Stimulated activated naive CD8-positive, alpha-beta T cell treated with anti-CD3 and anti-CD28 coated beads, Interleukin-15, Interleukin-2, amounts not matched to agents 100 ng/mL and 50 ng/mL, for 24 hours (primary cell): ENCODE measurements around the gene ABCA2.
"Not testable (repeated sequence)": the region's sequence is repeated elsewhere in the genome, so short reads cannot be mapped to it uniquely, and the experiment has no call there.

Experiments used
- H3K27ac Mint-ChIP-seq: one replicate; pipeline ENCODE4 v1.8.0; 2021; ENCODE audit warnings: mild to moderate bottlenecking, mixed read lengths
- H3K27me3 Mint-ChIP-seq: one replicate; pipeline ENCODE4 v1.8.0; 2021; ENCODE audit warnings: mixed read lengths
- H3K36me3 Mint-ChIP-seq: one replicate; pipeline ENCODE4 v1.8.0; 2021; ENCODE audit warnings: low read depth, mixed read lengths
- H3K4me1 Mint-ChIP-seq: one replicate; pipeline ENCODE4 v1.8.0; 2021; ENCODE audit warnings: low read depth, mixed read lengths
- H3K4me3 Mint-ChIP-seq: one replicate; pipeline ENCODE4 v1.8.0; 2021; ENCODE audit warnings: mild to moderate bottlenecking, mixed read lengths
- H3K9me3 Mint-ChIP-seq: one replicate; pipeline ENCODE4 v1.8.0; 2021; ENCODE audit warnings: mixed read lengths

The ABCA2 gene

DNA sequence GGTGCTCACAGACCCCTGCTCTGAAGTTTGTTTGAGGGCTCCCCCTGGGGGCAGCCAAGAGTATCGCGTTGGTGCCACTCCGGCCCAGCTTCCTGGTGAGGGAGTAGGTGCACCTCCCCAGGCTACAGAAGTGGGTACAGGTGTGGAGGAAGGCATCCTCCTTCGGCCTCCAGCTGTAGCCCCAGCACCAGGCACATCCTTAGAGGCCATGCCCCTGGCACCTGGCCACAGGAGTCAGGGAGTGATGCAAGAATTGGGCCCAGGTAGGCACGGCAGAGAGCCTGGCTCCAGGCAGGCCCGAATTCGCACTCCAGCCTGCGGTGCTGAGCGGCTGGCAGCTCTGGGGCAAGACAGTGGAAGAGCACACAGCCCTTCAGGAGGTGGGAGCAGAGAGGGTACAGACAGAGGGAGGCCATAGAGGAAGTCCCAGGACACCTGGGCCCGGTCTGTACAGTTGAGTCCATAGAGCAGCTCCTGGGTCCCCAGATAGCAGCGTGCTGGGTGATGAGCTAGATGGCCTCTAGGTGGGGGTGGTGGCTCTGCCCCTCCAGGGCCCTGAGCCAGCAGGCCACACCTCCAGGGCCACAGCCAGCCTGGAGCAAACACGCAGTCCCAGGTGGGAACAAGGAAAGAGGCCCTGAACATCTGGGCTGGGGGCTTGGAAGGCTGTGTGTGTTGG, 40.0 kb upstream of the ABCA2 start:
- Mint-ChIP-seq H3K4me3 (no peak overlapping the region), H3K27me3 (no peaks in the 10 kb centered on the region), H3K9me3 (no peaks in the 10 kb centered on the region), H3K4me1 (peaks cover 12% of the 10 kb centered on the region), H3K36me3 (no peaks in the 10 kb centered on the region), H3K27ac (no peak overlapping the region)

DNA sequence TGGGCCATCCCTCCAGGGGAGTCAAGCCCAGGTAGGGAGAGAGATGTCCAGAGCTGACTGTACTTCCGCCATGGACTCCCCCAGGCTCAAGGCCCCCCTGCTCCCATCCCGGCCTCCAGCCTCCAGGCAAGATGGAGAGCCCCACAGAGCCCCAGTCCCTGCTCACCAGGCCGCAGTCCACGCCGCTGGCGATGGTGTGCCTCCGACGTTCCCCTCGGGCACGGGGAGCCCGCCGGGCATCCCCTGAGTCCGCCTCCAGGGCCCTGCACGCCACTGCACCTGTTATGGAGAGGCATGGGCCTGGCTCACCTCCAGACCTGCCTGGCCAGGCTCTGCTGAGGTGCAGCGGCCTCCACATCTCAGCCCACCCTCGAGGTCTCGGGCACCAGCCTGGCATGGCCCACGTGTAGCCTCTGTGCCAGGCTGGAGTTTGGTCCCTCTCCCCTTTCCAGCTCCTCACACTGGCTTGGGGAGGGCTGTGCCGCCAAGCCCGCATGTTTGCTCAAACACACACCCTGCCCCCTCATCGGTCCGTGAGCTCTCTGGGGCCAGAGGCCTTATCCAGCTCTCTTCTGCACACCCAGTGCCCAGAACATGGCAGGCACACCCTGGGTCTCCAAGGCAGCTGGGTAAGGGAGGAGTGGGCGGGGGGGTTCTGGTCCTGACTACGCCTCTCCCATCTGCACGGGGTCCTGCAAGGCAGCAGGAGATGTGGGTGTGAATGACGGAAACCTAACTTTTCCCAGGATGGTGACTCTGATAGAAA, 38.2 kb upstream of the ABCA2 start:
- Mint-ChIP-seq H3K4me3 (no peak overlapping the region), H3K27me3 (no peaks in the 10 kb centered on the region), H3K27ac (no peak overlapping the region), H3K9me3 (no peaks in the 10 kb centered on the region), H3K4me1 (peaks cover 11% of the 10 kb centered on the region), H3K36me3 (no peaks in the 10 kb centered on the region)

DNA sequence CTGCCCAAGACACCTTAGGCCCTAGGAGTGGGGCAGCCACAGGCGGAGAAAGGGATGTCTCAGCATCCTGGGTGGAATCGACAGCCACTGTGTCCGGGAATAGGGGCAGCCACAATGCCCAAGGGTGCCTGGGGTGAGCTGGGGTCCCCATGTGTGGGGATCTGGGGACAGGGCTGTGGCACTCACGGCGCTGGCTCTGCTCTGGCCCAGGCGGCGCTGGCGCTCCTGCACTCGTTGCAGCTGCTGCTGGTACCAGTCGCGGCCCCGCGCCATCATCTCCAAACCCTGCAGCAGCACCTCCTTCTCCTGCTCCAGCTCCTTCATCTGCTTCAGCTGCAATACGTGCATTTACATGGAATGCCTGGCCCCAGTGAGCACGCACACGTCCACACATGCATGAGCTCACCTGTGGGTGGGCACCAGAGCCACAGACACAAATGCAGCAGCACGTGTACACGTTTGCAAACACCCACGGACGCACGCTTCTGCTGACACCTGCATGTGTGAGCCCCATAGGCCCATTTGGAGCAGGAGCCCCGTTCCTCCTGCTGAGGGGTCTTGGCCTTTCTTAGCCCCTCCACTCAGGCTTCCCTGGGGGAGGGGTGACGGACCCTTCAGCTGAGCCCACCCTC, 37.4 kb upstream of the ABCA2 start:
- Mint-ChIP-seq H3K27ac (no peak overlapping the region), H3K4me3 (no peak overlapping the region), H3K9me3 (no peaks in the 10 kb centered on the region), H3K4me1 (peaks cover 5% of the 10 kb centered on the region), H3K36me3 (no peaks in the 10 kb centered on the region), H3K27me3 (no peaks in the 10 kb centered on the region)

DNA sequence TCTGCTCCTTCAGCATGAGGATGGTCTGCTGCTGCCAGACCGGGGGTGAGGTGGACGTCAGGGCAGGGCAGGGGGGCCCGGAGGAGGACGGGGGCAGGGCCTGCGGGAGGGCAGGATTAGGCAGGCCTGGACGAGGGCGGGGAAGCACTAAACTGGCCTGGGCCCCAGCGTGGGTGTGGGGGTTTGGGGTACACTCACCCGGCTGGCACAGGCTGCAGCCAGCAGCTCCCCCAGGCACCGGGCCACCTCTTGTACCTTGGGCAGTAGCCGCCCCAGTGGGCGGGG, 36.8 kb upstream of the ABCA2 start:
- H3K27ac Mint-ChIP-seq, result no peak overlapping the region
- no peaks in the 10 kb centered on the region for H3K36me3 Mint-ChIP-seq
- H3K9me3 Mint-ChIP-seq, result no peaks in the 10 kb centered on the region
- H3K4me1 Mint-ChIP-seq, result peaks cover 5% of the 10 kb centered on the region
- H3K4me3 Mint-ChIP-seq, result no peak overlapping the region
- no peaks in the 10 kb centered on the region for H3K27me3 Mint-ChIP-seq

DNA sequence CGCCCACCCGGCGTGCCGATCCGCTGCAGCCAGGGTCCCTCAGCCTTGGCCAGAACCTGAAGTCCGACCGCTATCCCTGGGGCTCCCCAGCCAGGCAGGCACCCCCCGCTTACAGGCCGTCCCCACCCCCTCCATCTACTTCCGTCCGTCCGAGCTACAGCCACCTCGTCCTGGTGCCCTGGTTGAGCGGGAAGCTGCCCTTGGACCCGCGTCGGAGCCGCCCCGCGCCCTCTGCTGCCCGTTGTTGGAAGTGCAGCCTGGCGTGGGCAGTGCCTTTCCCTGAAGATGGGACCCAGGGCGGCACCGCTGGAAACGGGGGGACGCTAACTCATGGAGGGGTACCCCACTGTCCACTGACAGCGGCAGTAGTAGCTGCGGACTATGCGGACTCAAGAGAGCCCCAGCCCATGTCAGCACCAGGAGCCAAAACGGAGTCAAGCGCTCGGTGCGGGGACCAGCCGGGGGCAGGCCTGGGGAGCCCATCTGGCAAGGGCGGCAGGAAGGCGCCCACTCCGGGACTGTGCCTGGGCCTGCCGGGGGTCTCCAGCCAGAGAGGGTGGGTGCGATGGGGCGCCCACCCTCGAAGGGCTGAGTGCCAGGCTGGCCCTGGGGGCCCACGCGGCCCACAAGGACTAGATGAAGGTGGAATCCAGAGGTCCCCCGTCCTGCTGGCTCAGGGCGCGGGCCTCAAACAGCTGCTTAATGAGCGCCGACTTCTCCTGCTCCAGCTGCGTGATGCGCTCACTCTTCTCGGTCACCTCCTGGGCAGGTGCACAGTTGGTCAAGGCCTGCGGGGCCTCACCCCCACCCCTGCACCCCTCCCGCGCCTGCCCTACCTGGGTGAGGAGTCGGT, 36.2 kb upstream of the ABCA2 start:
- no peaks in the 10 kb centered on the region for H3K27me3 Mint-ChIP-seq
- no peak overlapping the region for H3K27ac Mint-ChIP-seq
- no peaks in the 10 kb centered on the region for H3K9me3 Mint-ChIP-seq
- no peak overlapping the region for H3K4me3 Mint-ChIP-seq
- H3K36me3 Mint-ChIP-seq, result no peaks in the 10 kb centered on the region
- peaks cover 5% of the 10 kb centered on the region for H3K4me1 Mint-ChIP-seq

DNA sequence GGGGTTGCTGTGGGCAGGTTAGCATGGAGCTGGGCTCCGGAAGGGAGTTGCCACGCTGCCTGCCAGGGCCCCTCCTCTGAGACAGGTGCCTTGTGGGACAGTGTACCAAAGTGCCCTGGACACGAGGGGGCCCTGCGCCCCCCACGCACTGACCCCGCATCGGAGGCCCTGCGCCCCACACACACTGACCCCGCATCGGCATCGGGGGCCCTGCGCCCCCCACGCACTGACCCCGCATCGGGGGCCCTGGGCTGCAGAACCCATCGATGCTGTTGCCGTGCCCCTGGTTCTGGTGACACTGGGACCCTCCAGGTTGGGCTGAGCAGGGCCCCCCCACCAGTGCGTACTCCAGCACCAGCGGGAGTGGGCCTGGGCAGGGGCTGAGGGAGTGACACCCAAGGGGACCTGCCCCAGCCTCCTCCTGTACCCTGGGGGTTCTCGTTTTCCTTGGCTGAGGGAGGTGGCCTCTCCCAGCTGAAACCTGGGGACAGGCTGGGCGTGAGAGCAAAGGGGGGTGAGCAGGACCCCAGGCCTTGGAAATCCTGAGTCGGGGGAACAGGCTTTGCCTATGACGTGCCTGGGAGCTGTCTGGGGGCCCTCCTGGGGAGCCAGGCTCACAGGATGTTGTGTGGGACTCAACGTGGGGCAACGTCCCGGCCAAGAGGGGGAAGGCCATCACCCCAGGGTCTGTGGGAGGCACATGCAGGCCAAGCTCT, 35.4 kb upstream of the ABCA2 start:
- peaks cover 5% of the 10 kb centered on the region for H3K4me1 Mint-ChIP-seq
- no peak overlapping the region for H3K4me3 Mint-ChIP-seq
- H3K36me3 Mint-ChIP-seq, result no peaks in the 10 kb centered on the region
- no peak overlapping the region for H3K27ac Mint-ChIP-seq
- no peaks in the 10 kb centered on the region for H3K9me3 Mint-ChIP-seq
- H3K27me3 Mint-ChIP-seq, result no peaks in the 10 kb centered on the region

DNA sequence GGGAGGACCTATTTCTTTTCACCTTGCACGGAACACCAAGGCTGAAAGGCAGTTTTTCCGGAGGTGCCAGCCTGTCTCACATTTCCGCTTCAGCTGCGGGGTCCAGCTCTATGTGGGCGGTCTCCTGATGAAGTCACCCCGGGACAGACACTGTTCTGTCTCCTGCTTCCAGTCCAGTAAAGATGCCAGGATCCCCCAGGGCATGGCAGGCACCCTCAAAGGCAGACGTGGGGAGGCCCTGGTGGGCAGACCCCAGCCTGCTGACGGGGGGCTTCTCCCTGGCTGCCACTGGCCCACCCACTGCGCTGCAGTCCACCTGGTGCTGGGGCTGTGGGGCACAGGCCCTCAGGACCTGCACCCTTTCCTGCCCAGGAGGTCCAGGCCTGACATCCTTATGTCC, 34.8 kb upstream of the ABCA2 start:
- not testable (repeated sequence) for H3K36me3 Mint-ChIP-seq, H3K4me1 Mint-ChIP-seq, H3K4me3 Mint-ChIP-seq, H3K27me3 Mint-ChIP-seq, H3K27ac Mint-ChIP-seq, H3K9me3 Mint-ChIP-seq

DNA sequence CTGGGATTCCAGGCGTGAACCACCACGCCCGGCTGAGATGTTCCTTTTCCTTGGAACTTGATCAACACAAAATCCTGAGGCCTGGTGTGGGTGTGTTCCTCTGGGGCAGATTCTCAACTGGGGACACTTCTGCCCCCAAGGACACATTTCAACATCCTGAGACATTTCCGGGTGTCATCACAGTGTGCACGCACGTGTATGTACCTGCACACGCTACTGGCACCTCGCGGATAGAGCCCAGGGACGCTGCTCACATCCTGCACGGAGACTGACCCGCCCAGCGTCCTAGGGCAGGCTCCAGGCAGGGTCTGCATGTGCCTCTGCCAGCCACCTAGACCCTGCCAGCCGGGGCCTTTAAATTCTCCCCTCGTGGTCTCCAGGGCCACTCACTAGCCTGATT, 34.3 kb upstream of the ABCA2 start:
- no peaks in the 10 kb centered on the region for H3K36me3 Mint-ChIP-seq
- H3K4me1 Mint-ChIP-seq, result no peaks in the 10 kb centered on the region
- H3K27me3 Mint-ChIP-seq, result no peaks in the 10 kb centered on the region
- H3K4me3 Mint-ChIP-seq, result no peak overlapping the region
- no peak overlapping the region for H3K27ac Mint-ChIP-seq
- H3K9me3 Mint-ChIP-seq, result no peaks in the 10 kb centered on the region

DNA sequence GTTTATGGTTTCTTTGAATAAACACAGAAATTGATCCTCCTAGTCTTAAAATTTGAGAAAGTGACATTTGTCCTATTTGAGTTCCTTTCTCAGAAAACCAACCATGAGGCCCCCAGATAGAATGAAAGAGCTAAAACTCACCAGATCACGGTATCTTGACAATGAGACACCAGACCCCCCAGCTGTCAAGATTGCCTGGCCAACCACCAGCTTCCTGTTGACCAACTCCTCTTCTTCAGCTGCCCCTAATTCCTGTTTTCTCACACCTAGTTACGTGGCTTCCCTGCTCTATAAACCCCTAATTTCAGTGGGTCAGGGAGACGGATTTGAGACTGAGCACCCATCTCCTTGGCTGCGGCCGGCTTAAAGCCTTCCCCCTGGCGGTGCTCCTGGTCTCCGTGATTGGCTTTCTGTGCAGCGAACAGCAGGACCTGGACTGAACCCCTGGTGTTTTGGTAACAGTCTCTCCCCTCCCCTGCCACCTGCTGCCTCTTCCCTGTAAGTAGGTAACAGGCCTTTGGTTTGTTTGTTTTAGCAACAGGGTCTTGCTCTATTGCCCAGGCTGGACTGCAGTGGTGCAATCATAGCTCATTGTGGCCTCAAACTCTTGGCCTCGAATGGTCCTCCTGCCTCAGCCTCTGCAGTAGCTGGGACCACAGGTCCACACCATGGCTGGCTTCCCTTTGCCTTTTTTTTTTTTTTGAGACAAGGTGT, 30.6 kb upstream of the ABCA2 start:
- Mint-ChIP-seq H3K4me1 (no peaks in the 10 kb centered on the region), H3K27me3 (no peaks in the 10 kb centered on the region), H3K4me3 (no peak overlapping the region), H3K9me3 (no peaks in the 10 kb centered on the region), H3K27ac (no peak overlapping the region), H3K36me3 (no peaks in the 10 kb centered on the region)

DNA sequence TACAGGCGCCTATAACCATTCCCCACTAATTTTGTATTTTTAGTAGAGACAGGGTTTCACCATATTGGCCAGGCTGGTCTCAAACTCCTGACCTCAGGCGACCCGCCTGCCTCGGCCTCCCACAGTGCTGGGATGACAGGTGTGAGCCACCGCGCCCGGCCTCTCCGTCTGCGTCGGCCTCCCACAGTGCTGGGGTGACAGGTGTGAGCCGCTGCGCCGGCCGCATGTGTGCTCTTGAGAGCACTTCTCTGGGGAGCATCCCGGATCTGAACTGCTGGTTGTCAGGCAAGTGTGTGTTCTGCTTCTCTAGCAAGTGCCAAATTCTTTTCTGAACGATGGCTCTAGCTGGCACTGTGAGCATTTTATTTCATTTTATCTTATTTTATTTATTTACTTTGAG, 29.5 kb upstream of the ABCA2 start:
- Mint-ChIP-seq H3K4me1 (no peaks in the 10 kb centered on the region), H3K27me3 (peaks cover 3% of the 10 kb centered on the region), H3K27ac (no peak overlapping the region), H3K4me3 (no peak overlapping the region), H3K9me3 (no peaks in the 10 kb centered on the region), H3K36me3 (no peaks in the 10 kb centered on the region)

DNA sequence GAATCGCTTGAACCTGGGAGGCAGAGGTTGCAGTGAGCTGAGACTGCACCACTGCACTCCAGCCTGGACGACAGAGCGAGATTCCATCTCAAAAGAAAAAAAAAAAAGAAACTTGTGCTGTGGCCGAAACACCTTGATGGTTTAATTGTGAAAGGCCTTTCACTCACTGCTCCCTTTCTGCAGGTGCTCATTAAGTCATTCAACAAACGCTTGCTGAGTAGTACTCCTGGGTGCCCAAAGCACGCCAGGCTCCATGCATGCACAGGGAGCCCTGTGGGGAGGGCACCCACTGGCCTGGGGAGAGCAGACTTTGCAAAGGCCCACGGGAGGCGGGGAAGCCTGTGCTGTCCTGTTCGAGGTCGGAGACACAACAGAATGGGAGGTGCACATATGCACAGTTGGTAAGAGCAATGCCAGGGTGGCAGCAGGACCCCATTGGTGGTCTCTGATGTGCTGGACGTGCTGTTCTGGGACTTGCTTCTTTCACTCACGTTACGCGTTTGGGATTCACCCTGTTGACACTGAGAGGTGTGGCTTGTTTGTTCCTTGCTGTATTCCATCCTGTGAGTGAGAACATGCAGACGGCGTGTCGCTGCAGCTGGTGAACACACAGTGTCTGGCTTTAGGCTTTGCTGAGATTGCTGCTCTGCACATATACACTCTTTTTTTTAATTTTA, 28.8 kb upstream of the ABCA2 start:
- H3K9me3 Mint-ChIP-seq, result no peaks in the 10 kb centered on the region
- no peak overlapping the region for H3K27ac Mint-ChIP-seq
- H3K36me3 Mint-ChIP-seq, result no peaks in the 10 kb centered on the region
- no peak overlapping the region for H3K4me3 Mint-ChIP-seq
- H3K27me3 Mint-ChIP-seq, result peaks cover 6% of the 10 kb centered on the region
- no peaks in the 10 kb centered on the region for H3K4me1 Mint-ChIP-seq

DNA sequence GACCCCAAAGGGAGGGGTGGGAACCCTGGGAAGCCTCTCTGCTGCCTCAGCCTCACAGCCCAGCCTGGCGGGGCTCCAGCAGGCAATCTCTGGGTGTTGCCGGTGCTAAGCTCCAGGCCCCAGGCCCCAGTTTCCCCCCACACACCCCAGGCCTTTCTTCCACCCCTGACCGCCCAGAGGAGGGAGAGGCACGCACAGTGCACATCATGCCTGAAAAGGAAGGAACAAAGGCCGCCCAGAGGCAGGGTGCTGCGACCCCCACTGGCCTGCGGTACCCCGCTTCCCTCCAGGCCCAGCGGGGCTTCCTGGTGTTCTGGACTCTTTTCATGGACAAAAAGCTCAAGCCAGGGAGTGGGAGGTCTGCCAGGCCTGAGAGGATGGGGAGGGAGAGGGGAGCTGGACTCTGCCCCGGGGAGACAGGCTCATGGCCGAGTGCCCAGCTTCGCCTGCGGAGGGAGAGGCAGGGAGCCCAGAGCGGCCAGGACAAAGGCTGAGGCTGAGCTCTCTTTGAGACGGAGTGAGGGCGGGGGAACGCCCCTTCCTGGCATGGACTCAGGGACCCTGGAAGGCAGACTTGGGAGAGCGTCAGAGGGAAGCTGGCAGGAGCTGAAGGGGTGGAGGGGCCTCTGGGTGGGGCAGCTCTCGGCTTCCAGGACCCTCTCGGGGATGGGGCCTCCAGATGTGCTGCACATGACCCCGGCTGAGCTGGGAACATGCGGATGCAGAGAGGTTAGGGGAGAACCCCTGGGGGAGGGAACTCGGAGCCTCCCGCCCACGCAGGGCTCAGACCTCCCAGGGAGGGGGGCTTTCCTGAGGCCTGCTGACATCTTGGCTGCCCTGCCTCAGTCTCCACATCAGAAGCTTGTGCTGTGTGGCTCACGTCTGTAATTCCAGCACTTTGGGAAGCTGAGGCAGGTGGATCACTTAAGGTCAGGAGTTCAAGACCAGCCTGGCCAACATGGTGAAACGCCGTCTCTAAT, 27.6 kb upstream of the ABCA2 start:
- Mint-ChIP-seq H3K4me1 (no peaks in the 10 kb centered on the region), H3K4me3 (no peak overlapping the region), H3K27me3 (peaks cover 6% of the 10 kb centered on the region), H3K9me3 (no peaks in the 10 kb centered on the region), H3K27ac (no peak overlapping the region), H3K36me3 (no peaks in the 10 kb centered on the region)

DNA sequence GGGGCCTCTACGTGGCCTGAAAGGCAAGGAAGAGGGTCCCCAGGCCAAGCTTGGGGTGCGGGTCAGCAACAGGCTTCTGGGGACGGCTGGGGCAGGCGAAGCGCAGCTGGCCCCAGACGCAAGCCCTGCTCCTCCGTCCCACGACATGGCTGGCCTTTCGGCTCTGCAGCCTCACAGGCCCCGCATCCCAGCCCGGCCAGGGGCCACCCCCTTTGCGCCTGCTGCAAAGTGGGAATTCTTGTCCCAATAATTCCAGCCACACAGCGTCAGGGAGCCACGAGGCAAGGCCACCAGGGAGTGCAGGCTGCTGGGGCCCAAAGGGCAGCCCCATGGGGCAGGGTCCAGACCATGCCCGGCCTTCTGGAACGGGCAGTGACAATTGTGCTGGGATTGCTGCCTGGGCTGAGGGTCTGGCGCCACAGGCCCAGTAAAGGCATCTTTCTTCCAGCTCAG, 26.9 kb upstream of the ABCA2 start:
- no peaks in the 10 kb centered on the region for H3K36me3 Mint-ChIP-seq
- no peak overlapping the region for H3K4me3 Mint-ChIP-seq
- no peak overlapping the region for H3K27ac Mint-ChIP-seq
- H3K4me1 Mint-ChIP-seq, result no peaks in the 10 kb centered on the region
- H3K27me3 Mint-ChIP-seq, result peaks cover 11% of the 10 kb centered on the region
- H3K9me3 Mint-ChIP-seq, result no peaks in the 10 kb centered on the region
